ENCODE results near the gene NSRP1. TPM values are rescaled to one million over a fixed set of nuclear protein-coding genes. Genes with fewer than 3 reads are reported as not detected.
A peak's percentile ranks its signal among the peaks of the same experiment; 100 is the strongest.

NSRP1 gene
- total RNA-seq, 2 donors from 2014 or later, result 19.2 to 22.7 TPM

DNA sequence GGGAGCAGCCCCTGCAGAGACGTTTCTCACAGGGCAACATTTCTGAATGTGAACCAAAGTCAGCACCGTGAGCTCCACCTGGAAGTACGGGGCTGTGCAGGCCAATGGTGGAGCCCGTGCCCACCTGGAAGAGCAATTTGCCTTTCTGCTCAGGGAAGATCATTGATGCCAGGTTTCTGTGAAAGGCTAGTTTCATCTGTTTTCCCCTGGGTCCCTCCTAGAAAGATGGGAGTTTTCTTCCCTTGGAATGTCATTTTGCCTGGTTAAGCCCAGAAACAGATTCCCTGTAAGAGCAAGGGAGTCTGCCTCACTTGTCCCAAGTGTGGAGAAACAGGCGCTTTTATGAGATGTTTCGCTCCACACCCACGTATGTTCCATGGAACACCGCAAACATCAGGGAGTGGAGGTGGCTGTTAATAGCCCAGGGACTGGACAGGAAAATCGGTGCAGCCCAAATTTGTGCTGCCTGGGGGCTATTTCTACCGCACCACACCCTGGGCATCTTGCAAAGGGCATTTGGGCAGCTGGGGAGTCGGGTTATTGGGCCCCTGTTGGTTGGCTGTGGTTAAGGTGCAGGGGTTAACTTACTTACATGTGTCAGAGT, 116.3 kb downstream of the NSRP1 start:
- Histone ChIP-seq H3K27ac (no peak overlapping the region), H3K4me3 (no peak overlapping the region), H3K9me3 (no peaks in the 10 kb centered on the region), H3K27me3 (no peaks in the 10 kb centered on the region), H3K4me1 (peaks cover 17% of the 10 kb centered on the region), H3K36me3 (replicated peaks in 1 of 2; ENCODE audit: insufficient read depth in 1 of 2, low read depth in 2 of 2) (no peaks in the 10 kb centered on the region)
- WGBS, 2 donors, result 48 to 54% methylated on average over 11 of the region's 11 CpGs
- TF ChIP-seq, protein P1, sequence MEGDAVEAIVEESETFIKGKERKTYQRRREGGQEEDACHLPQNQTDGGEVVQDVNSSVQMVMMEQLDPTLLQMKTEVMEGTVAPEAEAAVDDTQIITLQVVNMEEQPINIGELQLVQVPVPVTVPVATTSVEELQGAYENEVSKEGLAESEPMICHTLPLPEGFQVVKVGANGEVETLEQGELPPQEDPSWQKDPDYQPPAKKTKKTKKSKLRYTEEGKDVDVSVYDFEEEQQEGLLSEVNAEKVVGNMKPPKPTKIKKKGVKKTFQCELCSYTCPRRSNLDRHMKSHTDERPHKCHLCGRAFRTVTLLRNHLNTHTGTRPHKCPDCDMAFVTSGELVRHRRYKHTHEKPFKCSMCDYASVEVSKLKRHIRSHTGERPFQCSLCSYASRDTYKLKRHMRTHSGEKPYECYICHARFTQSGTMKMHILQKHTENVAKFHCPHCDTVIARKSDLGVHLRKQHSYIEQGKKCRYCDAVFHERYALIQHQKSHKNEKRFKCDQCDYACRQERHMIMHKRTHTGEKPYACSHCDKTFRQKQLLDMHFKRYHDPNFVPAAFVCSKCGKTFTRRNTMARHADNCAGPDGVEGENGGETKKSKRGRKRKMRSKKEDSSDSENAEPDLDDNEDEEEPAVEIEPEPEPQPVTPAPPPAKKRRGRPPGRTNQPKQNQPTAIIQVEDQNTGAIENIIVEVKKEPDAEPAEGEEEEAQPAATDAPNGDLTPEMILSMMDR (IDR thresholded peaks at IDR 0.05), result no peak
- TF ChIP-seq POLR2A (IDR thresholded peaks at IDR 0.05), result no peak
- intact Hi-C loops (cut with DNase I), result no loop called here
- ATAC-seq (no peak), DNase-seq (no peak)

DNA sequence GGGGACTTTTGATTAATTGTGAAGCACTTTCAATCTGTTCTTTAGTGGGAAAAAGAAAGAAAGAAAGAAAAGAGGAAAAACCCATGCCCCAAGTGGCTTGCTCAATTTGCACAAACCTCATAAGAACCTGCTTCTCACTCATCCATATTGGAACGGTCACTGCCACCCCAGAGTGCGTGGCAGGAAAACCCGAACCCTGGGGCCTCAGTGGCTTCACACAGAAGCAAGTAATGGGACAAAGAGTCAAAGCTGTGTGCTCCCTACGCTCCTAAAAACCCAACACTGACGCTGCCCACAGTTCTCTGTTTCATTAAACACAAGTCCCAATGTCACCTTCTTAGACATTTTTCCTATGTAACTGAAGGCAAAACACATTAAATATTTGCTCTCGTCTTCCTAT, 117.7 kb downstream of the NSRP1 start:
- DNase-seq (no peak), ATAC-seq (no peak)
- H3K36me3 ChIP-seq (replicated peaks in 1 of 2; ENCODE audit: insufficient read depth in 1 of 2, low read depth in 2 of 2), result no peaks in the 10 kb centered on the region
- 81% methylated on average over 6 of the region's 6 CpGs for WGBS, 2 donors
- intact Hi-C loops (cut with DNase I), result no loop called here
- peaks cover 17% of the 10 kb centered on the region for H3K4me1 ChIP-seq
- no peaks in the 10 kb centered on the region for H3K27me3 ChIP-seq
- H3K27ac ChIP-seq, result no peak overlapping the region
- TF ChIP-seq POLR2A (IDR thresholded peaks at IDR 0.05), result no peak
- TF ChIP-seq, protein P1 (IDR thresholded peaks at IDR 0.05), result no peak
- H3K9me3 ChIP-seq, result no peaks in the 10 kb centered on the region
- H3K4me3 ChIP-seq, result no peak overlapping the region

DNA sequence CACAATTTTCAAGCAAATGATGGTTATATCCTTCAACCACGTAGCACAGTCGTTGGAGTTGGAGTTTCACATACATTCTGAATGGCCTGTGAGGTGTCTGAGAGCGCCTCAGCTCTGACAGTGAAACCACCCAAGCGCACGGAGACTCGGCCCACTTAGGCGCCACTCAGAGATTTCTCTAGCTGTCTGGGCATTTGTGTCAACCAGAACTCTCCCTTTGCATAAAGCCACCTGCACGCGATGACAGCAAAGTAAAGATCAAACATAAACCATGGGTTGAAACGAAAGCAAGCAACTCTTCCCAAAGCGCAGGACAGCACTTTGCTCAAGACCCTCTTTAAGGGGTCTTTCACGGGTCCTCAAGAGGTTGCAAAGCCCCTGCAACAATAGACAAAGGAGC, 118.3 kb downstream of the NSRP1 start:
- WGBS, 2 donors, result 53 to 54% methylated on average over 12 of the region's 12 CpGs
- H3K4me3 ChIP-seq, result no peak overlapping the region
- H3K9me3 ChIP-seq, result no peaks in the 10 kb centered on the region
- no peaks in the 10 kb centered on the region for H3K27me3 ChIP-seq
- TF ChIP-seq, protein P1 (IDR thresholded peaks at IDR 0.05), result no peak
- no peak for TF ChIP-seq POLR2A (IDR thresholded peaks at IDR 0.05)
- H3K27ac ChIP-seq, result no peak overlapping the region
- DNase-seq, result no peak
- ATAC-seq, result no peak
- peaks cover 17% of the 10 kb centered on the region for H3K4me1 ChIP-seq
- intact Hi-C loops (cut with DNase I), result no loop called here
- H3K36me3 ChIP-seq (replicated peaks in 1 of 2; ENCODE audit: insufficient read depth in 1 of 2, low read depth in 2 of 2), result no peaks in the 10 kb centered on the region

DNA sequence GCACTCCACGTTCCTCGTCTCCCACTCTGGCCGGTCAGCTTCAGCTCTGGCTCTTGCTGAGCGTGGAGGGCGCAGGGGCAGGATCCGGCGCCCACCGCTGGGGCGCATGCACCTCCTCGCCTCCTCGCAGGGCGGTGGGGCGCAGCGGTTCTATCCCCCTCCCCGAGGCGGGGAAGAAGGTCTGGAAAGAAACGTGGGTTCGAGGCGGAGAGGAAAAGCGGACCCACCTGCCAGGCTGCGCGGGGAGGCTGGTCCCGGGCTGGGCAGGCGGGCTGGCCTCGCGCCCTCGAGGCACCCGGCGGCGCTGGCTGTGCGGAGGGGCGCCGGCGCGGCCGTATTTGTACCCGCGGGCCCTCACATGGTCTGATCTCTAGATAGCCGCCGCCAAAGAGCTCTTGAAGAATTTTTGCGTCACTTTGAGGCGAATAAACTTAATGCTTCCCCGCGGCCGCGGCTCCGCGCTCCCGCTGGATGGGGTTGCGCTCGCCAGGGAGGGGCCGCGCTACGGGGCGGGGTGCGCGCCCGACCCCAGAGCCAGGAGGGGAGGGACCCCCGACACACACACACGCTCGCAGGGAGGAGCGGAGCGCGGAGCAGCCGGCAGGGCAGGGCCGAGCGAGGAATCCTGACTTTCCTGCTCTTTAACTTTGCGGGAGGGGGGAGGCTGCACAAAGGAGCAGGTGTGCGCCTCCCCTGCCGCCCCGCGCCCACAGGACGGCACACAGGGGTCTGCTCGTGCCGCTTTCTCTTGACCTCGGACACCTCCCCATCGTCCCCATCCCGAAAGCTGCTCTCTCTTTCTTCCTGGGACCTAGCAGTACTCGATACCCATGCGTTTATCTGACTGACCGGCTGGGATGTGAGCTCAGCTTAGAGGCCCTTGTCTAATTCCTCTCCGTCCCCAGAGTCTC, 119.0 kb downstream of the NSRP1 start, which contains the start of gene SLC6A4:
TSS of gene SLC6A4 (minus strand) at position 312 of the 911 bp plus-strand sequence. CDS start 13,739 bp downstream, outside the sequence.
- no peaks in the 10 kb centered on the region for H3K36me3 ChIP-seq (replicated peaks in 1 of 2; ENCODE audit: insufficient read depth in 1 of 2, low read depth in 2 of 2)
- H3K27me3 ChIP-seq, result no peaks in the 10 kb centered on the region
- intact Hi-C loops (cut with DNase I), result no loop called here
- no peak within 1 kb of the TSS for H3K27ac ChIP-seq
- peaks cover 17% of the 10 kb centered on the region for H3K4me1 ChIP-seq
- 3 to 10% methylated on average over 48 to 67 of the region's 82 CpGs for WGBS, 2 donors
- ATAC-seq (peak; percentile 58), DNase-seq (peak in 2 of 4 donors; percentile 7 to 19)
- H3K4me3 ChIP-seq, result peak within 1 kb of the TSS in 1 of 2 donors; percentile 15
- no peak for TF ChIP-seq POLR2A (IDR thresholded peaks at IDR 0.05)
- TF ChIP-seq, protein P1 (IDR thresholded peaks at IDR 0.05), result no peak
- H3K9me3 ChIP-seq, result no peaks in the 10 kb centered on the region

MicroRNAs encoded within 50 kb of the gene (microRNA counts, 767-probe panel; counts per million panel counts)
- microRNA hsa-miR-3184-5p (0 to 736 counts per million in 2 donors), microRNA hsa-miR-423-3p (2,798 to 5,078 counts per million in 2 donors), microRNA hsa-miR-423-5p (5,890 to 8,129 counts per million in 2 donors)

Small RNA genes lying within 50 kb of the gene (microRNA-seq; reads per million reads assigned to microRNA genes)
- 0 reads per million in 2 donors for gene MIR423 (ENCODE audit: borderline number of aligned reads in 2 of 2, borderline replicate concordance in 2 of 2)

Small RNA genes lying within 50 kb of the gene (small RNA-seq; reads per million reads assigned to genes)
- not detected for gene AC104984.5

Other genes with a start within 250 kb of the NSRP1 start
- gene SSH2, start 186.6 kb upstream of the NSRP1 start, total RNA-seq, result 1 to 10 TPM; 8.2 to 8.6 TPM
- gene EFCAB5, start 175.2 kb upstream of the NSRP1 start, total RNA-seq, result under 1 TPM in 1 of 2 donors, not detected in 1; under 0.01 TPM
- gene SLC6A4, start 118.9 kb downstream of the NSRP1 start, total RNA-seq, result 1 to 10 TPM in 1 of 2 donors, under 1 TPM in 1; 0.33 to 2.1 TPM
- 10 to 100 TPM; 18.7 to 48.1 TPM for gene BLMH, start 175.1 kb downstream of the NSRP1 start, total RNA-seq
- gene TMIGD1, start 217.2 kb downstream of the NSRP1 start, total RNA-seq, result not detected